NCI-H146 treated with DMSO at 0.1 percent for 48 hours (cell line): ENCODE results near the gene CHAMP1.

ENCODE experiments used
- DNase-seq: peaks from one replicate; lab custom pipeline; 2025; ENCODE audit not compliant: unreplicated experiment; lab: John Stamatoyannopoulos, UW

CHAMP1 gene

DNA sequence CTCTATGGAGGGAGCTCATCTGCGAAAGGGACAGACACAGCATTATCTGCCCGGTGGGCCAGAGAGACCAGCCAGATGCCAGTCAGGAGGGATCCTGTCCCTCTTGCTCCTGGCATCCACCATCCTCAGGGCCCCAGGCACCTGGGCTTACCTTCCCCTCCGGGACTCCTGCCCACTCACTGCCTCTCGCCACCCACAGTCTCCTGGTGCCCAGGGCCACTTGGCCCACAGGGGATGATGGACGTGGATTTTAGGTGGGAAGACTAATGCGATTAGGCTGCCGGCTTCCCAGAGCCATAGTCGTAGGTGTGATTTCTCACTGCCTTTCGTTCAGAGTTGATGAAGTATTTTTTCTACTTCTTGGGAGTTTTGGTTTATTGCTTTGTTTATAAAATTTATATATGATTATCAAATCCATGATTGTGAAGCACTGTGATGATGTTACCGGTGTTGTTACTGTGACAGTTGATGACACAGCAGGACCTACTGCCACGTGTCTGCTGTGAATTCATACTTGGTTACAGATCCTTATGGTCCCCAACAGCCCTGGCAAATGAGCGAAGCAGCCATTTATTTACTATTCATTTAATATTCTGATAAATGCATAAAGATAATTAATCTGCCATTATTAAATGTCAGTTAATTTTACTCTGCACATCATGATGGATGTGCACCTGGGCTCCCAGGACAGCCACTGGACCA lies 14.5 kb upstream of the CHAMP1 start:
- no peak for DNase-seq

DNA sequence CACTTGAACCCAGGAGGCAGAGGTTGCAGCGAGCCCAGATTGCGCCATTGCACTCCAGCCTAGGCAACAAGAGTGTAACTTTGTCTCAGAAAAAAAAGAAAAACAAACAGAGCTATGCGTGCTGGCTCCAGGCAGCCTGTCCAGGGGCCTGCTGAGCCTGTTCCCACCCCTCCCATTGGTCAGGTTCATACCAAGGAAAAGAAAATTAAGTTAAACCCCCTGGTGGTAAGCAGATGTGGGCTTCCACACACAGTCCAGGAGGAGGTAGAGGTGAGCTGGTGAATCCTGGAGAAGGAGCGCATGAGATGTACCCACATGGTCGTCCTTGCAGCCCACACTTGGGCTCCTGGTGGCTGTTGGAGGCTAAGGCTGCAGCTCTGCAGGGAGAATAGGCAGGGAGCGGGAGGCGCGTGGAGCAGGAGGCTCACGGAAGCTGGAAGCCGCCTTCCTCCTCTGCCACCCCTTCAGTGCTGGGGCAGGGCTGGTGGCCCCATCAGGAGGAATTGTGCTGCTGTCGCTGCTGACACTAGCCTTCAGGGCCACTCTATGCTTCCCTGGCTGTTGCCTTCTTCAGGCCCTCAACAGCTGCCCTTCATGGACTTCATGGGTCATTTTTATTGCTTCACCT lies 10.5 kb upstream of the CHAMP1 start:
- no peak for DNase-seq

DNA sequence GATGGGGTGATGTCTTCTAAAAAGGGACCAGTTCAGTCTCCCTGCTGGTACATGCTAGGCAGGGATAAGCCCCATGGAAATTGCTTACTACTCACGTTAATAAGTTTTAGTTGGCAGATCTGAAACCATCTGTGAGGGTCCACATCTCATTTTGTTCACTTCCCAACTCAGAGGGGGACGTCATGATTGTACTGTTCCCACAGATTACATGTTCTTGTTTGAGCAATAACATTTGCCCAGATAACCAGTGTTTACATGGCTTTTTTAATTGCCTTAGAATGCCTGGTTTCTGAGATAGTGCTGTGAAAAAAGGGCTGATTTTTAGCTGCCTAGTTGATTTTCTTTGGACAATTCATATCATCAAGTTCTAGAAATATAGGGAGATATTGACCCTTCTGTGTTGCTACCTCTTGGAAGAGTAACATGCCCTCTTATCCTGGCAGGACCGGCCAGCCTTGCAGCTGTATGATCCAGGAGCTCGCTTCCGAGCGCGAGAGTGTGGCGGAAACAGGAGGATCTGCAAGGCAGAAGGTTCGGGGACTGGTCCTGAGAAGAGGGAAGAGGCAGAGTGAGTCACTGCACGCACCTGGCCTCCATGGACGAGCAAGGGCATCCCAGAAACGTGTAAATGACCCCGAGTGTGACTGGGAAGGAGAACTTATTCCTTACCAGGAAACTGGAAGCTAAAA lies 9.8 kb upstream of the CHAMP1 start:
- no peak for DNase-seq

DNA sequence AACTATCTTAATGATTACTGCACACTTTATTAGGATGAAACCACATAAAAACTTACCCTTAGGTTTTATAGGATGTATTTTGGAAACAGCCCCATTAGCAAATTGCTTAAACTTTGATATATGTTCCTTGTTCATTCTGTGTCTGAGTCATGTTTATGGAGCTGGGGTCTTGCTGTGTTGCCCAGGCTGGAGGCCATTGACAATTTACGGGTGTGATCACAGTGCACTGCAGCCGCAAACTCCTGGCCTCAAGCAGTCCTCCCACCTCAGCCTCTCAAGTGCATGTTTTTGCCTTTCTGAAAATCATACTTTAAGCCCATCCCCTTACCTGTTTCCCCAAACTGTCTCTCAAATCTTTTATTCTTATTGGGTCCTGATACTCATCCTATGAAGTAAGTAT lies 5.2 kb upstream of the CHAMP1 start:
- no peak for DNase-seq

DNA sequence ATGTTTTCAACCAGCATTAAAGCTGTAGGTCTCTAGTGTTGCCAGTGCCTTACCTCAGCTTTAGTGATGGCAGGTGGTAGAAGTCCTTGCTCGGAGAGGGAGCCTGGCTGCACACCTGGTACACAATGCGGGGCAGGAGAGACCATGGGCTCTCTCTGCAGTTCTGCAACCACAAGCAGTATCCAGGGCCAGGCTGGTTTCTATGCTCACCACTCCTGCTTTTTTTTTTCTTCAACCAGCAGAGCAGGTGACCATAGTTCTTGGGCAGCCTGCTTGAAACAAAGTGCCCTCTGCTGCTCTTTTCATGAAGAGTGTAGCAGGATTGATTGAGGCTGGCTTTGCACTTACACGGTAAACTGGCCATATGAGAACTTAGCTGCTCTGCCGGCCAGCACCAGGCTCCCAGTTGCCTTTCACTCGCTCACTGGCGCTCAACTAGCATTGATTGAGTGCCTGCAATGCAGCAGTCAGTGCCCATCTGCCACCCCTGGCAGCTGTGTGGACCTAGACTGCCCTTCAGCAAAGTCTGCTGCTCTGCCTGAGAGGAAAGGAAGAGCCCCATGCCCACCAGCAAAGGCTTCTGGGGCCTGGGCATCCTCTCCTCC lies 4.4 kb upstream of the CHAMP1 start:
- no peak for DNase-seq

DNA sequence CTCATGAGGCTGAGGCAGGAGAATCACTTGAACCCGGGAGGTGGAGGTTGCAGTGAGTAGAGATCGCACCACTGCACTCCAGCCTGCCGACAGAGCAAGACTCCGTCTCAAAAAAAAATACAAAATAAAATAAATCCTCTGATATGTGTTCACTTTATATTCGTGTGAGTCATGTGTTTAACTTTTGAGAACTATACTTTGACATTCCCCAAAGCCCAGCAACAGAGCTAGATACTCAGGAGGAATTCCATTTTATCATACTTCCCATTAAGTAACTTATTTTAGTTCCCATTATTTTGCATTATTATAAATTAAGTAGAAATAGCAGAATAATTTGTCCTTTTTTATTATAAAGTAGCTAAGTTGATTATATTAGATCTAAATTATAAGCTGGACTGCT lies 3.3 kb upstream of the CHAMP1 start:
- DNase-seq = no peak

DNA sequence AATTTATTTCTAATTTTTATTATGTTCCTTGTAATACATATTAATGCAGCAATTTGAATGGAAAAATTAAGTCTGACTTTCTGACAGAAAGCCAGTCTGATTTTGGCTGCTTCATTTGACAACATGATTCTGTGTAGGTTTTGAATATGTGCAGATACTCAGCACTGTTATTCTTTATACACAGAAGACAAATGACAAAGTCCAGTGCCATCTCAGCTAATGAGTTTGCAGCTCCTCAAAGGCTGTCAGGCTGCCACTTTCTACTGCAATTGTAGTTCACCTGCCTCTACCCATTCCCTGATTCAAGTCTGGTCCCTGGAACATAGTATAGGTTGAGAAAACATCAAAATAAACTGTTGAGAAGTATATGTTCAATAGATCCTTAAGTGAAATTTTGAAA lies 2.9 kb upstream of the CHAMP1 start:
- DNase-seq = no peak

DNA sequence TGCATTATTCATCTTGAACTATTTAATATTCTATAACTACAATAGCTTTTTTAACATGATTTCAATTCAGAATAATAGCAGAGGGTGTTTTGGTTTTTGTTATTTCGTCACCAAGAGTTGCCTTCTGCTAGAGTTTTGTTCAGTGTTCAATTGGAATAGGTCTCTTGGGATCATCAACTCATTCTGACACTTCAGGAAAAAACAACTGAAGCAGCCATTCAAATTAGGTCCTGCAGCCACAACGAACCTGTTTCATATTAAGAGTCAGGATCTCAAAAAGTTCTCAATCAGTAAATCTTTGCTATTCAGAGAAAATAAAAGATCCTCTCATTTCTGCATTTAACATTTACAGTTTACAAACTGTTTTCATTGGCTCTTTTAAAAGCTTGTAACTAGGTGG lies 2.4 kb upstream of the CHAMP1 start:
- no peak for DNase-seq

DNA sequence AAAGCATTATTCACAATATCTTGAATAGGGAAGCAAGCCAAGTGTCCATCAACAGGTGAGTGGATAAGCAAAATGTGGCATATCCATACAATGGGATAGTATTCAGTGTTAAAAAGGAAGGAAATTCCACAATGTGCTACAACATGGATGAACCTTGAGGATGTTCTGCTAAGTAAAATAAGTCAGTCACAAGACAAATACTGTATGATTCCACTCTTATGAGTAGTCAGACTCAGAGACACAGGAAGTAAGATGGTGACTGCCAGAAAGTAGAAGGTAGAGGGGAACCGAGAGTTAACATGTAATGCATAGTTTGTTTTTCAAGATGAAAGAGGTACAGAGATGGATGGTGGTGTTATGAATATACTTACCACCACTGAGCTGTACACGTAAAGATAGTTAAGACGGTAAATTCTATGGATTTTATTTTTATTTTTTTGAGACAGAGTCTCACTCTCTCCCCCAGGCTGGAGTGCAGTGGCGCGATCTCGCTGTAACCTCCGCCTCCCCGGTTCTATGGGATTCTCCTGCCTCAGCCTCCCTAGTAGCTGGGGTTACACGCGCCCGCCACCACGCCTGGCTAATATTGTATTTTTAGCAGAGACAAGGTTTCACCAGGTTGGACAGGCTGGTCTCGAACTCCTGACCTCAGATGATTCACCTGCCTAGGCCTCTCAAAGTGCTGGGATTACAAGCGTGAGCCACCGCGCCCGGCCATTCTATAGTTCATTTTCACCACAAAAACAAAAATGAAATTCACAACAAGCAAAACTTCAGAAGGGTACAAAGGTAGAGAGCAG lies 1.0 kb upstream of the CHAMP1 start:
- no peak for DNase-seq

DNA sequence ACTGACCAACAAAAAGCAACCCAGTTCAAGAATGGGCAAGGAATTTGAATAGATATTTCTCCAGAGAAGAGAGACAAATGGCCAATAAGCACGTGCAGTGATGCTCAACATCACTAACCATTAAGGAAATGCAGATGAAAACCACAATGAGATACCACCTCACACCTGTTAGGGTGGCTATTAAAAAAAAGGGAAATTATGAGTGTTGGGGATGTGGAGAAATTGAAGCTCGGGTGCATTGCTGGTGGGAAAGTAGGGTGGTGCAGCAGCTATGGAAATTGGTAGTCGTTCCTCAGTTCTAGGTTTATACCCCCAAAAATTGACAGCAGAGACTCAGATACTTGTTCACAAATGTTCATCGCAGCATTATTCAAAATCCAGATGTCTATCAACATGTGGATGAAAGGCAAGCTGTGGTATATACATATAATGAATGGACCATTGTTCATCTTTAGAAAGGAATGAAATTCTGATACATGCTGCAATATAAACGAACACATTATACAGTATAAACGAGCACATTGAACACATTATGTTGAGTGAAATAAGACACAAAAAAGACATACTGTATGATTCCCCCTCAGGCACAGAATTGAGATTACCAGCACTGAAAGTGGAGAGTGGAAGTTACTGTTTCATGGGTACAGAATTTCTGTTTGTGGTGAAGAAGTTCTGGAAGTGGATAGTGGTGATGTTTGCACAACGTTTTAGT lies 927 bp downstream of the CHAMP1 start:
- DNase-seq = no peak

DNA sequence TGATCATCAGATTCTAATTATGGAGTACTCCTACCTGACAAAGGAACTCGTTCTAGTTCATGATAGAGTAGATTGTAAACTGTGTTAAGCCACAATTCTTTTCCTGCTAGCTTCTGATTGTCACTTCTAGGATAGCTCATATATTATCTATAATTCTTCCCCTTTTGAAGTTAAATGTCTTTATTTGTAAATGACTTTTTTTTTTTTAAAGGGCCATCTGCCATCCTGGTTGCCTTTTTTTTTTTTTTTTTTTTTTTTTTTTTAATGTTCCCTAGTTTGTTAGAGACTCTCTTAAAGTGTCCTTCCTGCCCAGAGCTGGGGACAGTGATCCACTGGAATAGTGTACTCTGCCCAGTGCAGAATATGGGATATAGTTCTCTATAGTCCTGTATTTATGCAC lies 4.3 kb downstream of the CHAMP1 start:
- no peak for DNase-seq

DNA sequence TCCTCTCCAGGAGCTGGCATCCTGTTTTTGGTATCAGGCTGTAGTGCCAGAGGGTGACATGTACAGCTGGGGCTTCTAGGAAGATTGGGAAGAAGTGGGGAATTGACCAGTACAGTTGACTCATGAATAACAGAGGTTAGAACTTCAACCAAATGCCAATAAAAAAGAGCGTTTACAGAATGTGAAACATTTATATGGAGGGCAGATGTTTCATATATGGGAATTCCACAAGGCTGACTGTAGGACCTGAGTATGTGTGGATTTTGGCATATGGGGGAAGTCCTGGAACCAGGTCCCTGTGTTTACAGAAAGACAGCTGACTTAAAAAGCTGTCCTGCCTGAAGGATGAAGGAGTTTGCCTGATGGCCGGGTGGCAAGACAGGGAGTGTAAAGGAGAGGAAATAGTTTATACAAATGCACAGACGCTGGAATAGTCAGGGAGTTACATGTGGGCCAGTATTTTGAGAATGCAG lies 5.2 kb downstream of the CHAMP1 start:
- no peak for DNase-seq

DNA sequence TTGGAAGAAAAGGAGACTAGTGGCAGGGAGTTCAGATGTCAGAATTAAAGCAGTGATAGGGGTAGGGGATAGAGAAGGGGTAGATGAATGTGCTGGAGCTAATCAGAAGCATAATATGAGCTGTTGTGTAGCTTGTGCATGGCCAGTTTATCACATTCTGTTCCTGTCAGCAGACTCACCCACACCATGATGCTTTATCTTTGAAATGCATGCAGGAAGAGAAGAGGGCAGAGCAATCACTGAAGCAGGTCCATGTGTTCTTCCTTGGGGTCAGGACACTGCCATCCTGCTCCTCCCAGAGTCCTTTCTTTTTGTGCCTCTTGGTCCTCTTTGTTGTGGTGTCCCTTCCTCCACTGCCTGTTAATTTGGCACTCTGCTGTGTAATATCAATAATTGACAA lies 5.8 kb downstream of the CHAMP1 start:
- DNase-seq = no peak

DNA sequence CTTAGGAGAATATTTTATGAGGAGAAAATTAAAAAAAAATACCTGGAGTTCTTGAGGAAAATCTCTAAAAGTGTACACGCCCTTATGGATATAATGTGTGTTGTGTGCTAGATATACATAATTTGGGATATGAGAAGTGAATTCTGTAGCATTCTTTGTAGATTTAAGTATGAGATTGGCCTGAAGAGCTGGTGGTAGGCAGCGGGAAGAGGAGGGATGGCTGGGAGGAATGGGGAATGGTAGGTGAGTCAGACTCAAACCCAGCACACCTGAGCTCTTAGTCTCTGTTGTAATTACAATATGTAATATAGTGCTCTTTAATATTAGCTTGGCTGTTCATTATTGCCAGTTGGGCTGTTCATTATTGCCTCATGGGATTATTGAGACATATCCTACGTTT lies 7.0 kb downstream of the CHAMP1 start:
- no peak for DNase-seq

DNA sequence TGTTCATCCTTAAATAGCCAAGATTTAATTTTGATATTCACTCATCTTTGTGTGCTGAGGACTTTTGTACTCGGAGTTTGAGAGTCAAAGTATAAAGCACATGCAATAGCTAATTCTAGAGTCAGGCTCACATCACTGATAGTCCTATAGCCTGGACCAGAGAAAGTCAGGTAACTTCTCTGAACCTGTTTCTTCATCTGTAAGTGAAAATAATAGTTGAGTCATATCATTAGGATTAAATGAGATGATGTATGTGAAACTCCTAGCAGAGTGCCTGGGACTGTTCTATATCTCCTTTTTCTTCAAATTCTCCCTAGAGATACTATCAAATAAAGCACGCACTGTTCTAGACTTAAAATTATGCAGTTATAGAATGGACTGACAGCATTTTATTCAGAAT lies 9.0 kb downstream of the CHAMP1 start:
- no peak for DNase-seq

DNA sequence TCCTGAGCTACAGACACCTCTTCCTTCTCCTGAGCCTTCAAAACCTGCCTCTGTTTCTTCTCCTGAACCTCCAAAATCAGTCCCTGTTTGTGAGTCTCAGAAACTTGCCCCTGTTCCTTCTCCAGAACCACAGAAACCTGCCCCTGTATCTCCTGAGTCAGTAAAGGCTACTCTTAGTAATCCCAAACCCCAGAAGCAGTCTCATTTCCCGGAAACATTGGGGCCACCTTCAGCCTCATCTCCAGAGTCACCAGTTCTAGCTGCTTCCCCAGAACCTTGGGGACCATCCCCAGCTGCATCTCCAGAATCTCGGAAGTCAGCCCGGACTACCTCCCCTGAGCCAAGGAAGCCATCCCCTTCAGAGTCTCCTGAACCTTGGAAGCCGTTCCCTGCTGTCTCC lies 10.0 kb downstream of the CHAMP1 start:
- DNase-seq = no peak

DNA sequence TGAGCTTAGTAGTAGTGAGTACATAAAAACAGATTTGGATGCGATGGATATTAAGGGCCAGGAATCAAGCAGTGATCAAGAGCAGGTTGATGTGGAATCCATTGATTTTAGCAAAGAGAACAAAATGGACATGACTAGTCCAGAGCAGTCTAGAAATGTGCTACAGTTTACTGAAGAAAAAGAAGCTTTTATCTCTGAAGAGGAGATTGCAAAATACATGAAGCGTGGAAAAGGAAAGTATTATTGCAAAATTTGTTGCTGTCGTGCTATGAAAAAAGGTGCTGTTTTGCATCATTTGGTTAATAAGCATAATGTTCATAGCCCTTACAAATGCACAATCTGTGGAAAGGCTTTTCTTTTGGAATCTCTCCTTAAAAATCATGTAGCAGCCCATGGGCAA lies 11.4 kb downstream of the CHAMP1 start:
- DNase-seq = no peak

DNA sequence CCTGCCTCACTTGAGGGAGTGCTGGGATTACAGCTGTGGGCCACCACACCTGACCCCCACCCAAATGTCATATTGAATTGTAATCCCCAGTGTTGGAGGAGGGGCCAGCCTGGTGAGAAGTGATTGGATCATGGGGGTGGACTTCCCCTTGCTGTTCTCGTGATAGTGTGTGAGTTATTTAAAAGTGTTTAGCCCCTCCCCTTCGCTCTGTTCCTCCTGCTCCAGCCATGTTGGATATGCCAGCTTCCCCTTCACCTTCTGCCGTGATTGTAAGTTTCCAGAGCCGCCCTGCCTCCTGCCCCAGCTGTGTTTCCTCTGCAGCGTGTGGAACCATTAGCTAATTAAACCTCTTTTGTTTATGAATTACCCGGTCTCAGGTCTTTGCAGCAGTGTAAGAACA lies 13.7 kb downstream of the CHAMP1 start:
- DNase-seq = no peak

DNA sequence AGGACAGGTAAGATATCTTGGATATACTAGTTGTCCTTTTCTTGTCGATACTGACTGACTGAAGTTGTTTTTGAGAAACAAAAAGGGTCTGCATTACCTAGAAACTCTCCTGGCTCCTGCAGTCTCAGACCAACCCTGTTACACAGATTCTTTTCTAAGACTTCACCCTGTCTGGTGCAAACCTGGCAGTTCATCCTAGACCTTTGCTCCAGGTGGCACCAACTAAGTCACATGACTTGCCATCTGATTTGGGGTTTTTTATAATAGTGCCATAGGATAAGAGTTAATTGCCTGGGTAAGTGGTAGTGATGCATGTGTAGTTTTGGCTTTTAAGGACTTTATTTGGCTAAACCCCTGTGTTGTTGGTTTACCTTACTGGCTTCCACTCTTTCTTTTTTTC lies 14.3 kb downstream of the CHAMP1 start:
- DNase-seq = no peak

DNA sequence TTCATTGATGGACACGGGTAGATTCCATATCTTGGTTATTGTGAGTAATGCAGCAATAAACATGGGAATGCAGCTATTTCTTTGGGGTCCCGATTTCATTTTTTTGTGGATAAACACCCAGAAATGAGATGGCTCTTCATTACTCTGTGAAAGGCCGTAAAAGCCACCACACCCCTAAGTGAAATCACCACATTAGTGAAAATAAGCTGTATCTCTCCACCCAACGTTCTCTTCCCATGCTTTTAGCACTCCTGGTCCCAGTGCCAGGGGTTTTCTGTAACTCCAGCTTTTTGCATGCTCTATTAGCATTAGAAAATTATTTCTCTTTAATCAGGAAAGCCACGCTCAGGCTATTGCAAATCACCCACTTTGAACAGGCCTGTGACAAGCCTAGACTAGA lies 15.8 kb downstream of the CHAMP1 start:
- DNase-seq = no peak

DNA sequence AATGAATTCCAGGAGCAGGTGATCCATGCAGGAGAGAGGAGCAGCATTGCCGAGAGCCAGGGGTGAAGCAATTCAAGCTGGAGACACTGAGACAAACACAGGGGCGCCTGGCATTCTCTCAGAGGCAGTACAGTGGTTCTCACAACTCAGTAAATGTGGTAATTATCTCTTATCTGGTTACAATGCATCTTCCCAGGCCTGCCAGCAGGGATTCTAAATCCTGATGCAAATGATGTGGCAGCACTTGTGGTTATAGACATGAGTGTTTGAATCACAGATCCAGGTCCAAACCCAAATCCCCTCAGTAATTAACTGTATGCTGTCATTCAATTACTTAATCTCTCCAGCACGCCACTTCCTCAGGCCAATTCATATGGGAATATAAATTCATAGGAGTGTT lies 19.6 kb downstream of the CHAMP1 start:
- DNase-seq = peak; percentile 62
